K562 (cell line): ENCODE results near the gene MBOAT1. TPM values are rescaled to one million over a fixed set of nuclear protein-coding genes. Genes with fewer than 3 reads are reported as not detected.
A peak's percentile ranks its signal among the peaks of the same experiment; 100 is the strongest.

Experiments used
- ARID1B ChIP-seq: fragments of 450-650 bp; IDR thresholded peaks from 2 replicates; pipeline ENCODE4 v1.6.1; 2016; ENCODE audit warnings: antibody characterized with exemption, mild to moderate bottlenecking, inconsistent platforms
- HDAC1 ChIP-seq, 2 experiments: fragments of 450-650 bp; IDR thresholded peaks; 2 replicates each; pipeline ENCODE4 v1.6.1; 2016 to 2017; ENCODE audit warnings: inconsistent platforms in 1 of 2, mild to moderate bottlenecking in 1 of 2, moderate library complexity in 1 of 2
- HMG20A ChIP-seq: fragments of 450-650 bp; formaldehyde crosslinking; conservative IDR thresholded peaks from 2 replicates; pipeline ENCODE4 v1.4.0; 2020; ENCODE audit warnings: mild to moderate bottlenecking, mixed read lengths
- JUND ChIP-seq, 2 experiments: IDR thresholded peaks; 2 replicates in 1 of 2; 3 replicates in 1 of 2; pipeline ENCODE4 v1.6.1; 2011; ENCODE audit warnings: borderline replicate concordance in 2 of 2, low read depth in 2 of 2, low read length in 2 of 2, improper control_type of control experiment in 1 of 2, missing biosample characterization in 1 of 2, missing genetic modification characterization in 1 of 2, missing genetic modification reagents in 1 of 2
- MTA1 ChIP-seq: fragments of 450-650 bp; IDR thresholded peaks from 2 replicates; pipeline ENCODE4 v1.6.1; 2017; ENCODE audit warnings: borderline replicate concordance
- TEAD4 ChIP-seq, 2 experiments: sonication (generic) in 1 of 2; formaldehyde crosslinking in 1 of 2; IDR thresholded peaks; 2 replicates each; pipeline versions ENCODE4 v1.6.1 to v1.8.0; 2012 to 2022; ENCODE audit warnings: borderline replicate concordance in 1 of 2, inconsistent platforms in 1 of 2, low read length in 1 of 2, mild to moderate bottlenecking in 1 of 2, missing genetic modification reagents in 1 of 2
- TSC22D4 ChIP-seq: fragments of 450-650 bp; IDR thresholded peaks from 2 replicates; pipeline ENCODE4 v1.6.1; 2016; ENCODE audit warnings: missing genetic modification characterization, missing biosample characterization, control low read depth
- ZNF354B ChIP-seq: fragments of 250-450 bp; sonication (Bioruptor Pico); IDR thresholded peaks from 2 replicates; pipeline ENCODE4 v1.4.0; 2020
- ZNF384 ChIP-seq: IDR thresholded peaks from 2 replicates; pipeline ENCODE4 v1.6.1; 2012; ENCODE audit warnings: low read depth, low read length, improper control_type of control experiment
- ZNF584 ChIP-seq: fragments of 200-800 bp; sonication (Bioruptor generic); IDR thresholded peaks from 2 replicates; pipeline ENCODE4 v1.6.1; 2016; ENCODE audit warnings: low read depth, mild to moderate bottlenecking, missing genetic modification characterization, missing compliant biosample characterization
- ZNF695 ChIP-seq: fragments of 450-650 bp; formaldehyde crosslinking; IDR thresholded peaks from 2 replicates; pipeline ENCODE4 v1.4.0; 2020; ENCODE audit warnings: mild to moderate bottlenecking, moderate library complexity
- polyA plus RNA-seq, 8 experiments: library from polyadenylated mRNA; depleted of rRNA in 4 of 8; stranded (reverse) in 5 of 8; unstranded in 3 of 8; fragments of >200 nt; fragmentation: Nextera tagmentation in 2 of 8; fragmentation: Illumina TruSeq in 1 of 8; extraction: Ambion mirVana in 2 of 8; extraction: Trizol in 1 of 8; gene quantifications; 2 replicates each; pipeline versions ENCODE4 v1.2.1 to v1.2.3, GENCODE V29; 2011 to 2014; ENCODE audit warnings: inconsistent platforms in 1 of 8, missing spikeins in 1 of 8
- total RNA-seq, 7 experiments: library from RNA; depleted of rRNA in 6 of 7; stranded (reverse); fragments of >200 nt in 6 of 7; fragmentation: Illumina TruSeq in 2 of 7; extraction: Trizol in 2 of 7; gene quantifications; 2 replicates each; pipeline versions ENCODE4 v1.2.1 to v1.2.3, GENCODE V29; 2011 to 2021; ENCODE audit warnings: low replicate concordance in 1 of 7
- TF ChIP-seq, protein P1 (sequence below): fragments of 450-650 bp; formaldehyde crosslinking; IDR thresholded peaks from 2 replicates; pipeline ENCODE4 v1.4.0; 2020; ENCODE audit warnings: mild to moderate bottlenecking, mixed read lengths
- TF ChIP-seq, protein P2 (sequence below): fragments of 250-450 bp; sonication (Bioruptor Pico); IDR thresholded peaks from 2 replicates; pipeline ENCODE4 v1.4.0; 2020; ENCODE audit warnings: mild to moderate bottlenecking, moderate library complexity

Gene MBOAT1
- total and polyA plus RNA-seq, 9 of the 15 experiments (the other 6 are each of a cell fraction or from before 2014, with no cell fraction given), result 0.13 to 16.5 (median 10.3) TPM

DNA sequence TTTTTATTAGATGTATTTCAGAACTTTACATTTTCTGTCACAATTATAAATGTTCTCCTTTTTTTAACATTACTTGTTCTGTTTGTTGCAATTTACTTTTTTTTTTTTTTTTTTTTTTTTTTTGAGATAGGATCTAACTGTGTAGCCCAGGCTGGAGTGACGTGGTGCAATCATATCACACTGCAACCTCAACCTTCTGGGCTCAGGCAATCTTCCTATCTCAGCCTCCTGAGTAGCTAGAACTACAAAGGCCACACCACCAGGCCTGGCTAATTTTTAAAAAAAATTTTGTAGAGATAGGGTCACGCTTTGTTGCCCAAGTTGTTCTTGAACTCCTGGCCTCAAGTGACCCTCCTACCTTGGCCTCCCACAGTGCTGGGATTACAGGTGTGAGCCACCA lies 15.1 kb upstream of the MBOAT1 start (continued):
- TF ChIP-seq, protein P1, sequence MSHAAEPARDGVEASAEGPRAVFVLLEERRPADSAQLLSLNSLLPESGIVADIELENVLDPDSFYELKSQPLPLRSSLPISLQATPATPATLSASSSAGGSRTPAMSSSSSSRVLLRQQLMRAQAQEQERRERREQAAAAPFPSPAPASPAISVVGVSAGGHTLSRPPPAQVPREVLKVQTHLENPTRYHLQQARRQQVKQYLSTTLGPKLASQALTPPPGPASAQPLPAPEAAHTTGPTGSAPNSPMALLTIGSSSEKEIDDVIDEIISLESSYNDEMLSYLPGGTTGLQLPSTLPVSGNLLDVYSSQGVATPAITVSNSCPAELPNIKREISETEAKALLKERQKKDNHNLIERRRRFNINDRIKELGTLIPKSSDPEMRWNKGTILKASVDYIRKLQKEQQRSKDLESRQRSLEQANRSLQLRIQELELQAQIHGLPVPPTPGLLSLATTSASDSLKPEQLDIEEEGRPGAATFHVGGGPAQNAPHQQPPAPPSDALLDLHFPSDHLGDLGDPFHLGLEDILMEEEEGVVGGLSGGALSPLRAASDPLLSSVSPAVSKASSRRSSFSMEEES (CRISPR knock-in tag), result no peak
- TF ChIP-seq ZNF695 (CRISPR knock-in tag), result no peak
- TF ChIP-seq ARID1B, result 0 out of 2 replicates have a peak, but pooled peaks have one; percentile 20
- TF ChIP-seq, protein P2, sequence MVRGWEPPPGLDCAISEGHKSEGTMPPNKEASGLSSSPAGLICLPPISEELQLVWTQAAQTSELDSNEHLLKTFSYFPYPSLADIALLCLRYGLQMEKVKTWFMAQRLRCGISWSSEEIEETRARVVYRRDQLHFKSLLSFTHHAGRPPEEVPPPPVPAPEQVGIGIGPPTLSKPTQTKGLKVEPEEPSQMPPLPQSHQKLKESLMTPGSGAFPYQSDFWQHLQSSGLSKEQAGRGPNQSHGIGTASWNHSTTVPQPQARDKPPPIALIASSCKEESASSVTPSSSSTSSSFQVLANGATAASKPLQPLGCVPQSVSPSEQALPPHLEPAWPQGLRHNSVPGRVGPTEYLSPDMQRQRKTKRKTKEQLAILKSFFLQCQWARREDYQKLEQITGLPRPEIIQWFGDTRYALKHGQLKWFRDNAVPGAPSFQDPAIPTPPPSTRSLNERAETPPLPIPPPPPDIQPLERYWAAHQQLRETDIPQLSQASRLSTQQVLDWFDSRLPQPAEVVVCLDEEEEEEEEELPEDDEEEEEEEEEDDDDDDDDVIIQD, result no peak
- no peak for TF ChIP-seq HMG20A
- no peak for TF ChIP-seq MTA1
- TF ChIP-seq ZNF384, result peak; percentile 90
- no peak for TF ChIP-seq HDAC1 (IDR thresholded peaks at IDR 0.05)
- no peak for TF ChIP-seq TSC22D4
- TF ChIP-seq TEAD4 (IDR thresholded peaks at IDR 0.05; ENCODE audit: low read length), result peak; percentile 31; the same call in 1 of the 2 replicates
- TF ChIP-seq TEAD4 (CRISPR knock-in tag; IDR thresholded peaks at IDR 0.05; ENCODE audit: borderline replicate concordance), result no peak
- no peak for TF ChIP-seq ZNF354B (CRISPR knock-in tag)
- TF ChIP-seq JUND (IDR thresholded peaks at IDR 0.05; ENCODE audit: borderline replicate concordance, low read depth, low read length), result peak; percentile 13; the same call in 1 of the 2 replicates
- TF ChIP-seq JUND (tag; IDR thresholded peaks at IDR 0.05; ENCODE audit: borderline replicate concordance, low read depth, low read length), result no peak
- TF ChIP-seq ZNF584 (CRISPR knock-in tag), result no peak
